GM19043 (cell line): ENCODE results near the gene ZNF592.
"Not testable (repeated sequence)": the region's sequence is repeated elsewhere in the genome, so short reads cannot be mapped to it uniquely, and the experiment has no call there.

ENCODE experiments used
- ATAC-seq: cut with Tn5 transposase; IDR thresholded peaks from one replicate; pipeline ENCODE4 v1.9.1; 2021; ENCODE audit warnings: low read depth; ENCODE audit not compliant: unreplicated experiment

The ZNF592 gene

GRCh38 chr15:84845631-84846030, 97.2 kb downstream of the ZNF592 start:
- not testable (repeated sequence) for ATAC-seq

GRCh38 chr15:84846269-84846668, 97.9 kb downstream of the ZNF592 start:
- no peak for ATAC-seq

GRCh38 chr15:84847382-84847781, 99.0 kb downstream of the ZNF592 start:
- no peak for ATAC-seq

- ATAC-seq, result no peak
Measured at GRCh38 chr15:84852212-84852611, 103.8 kb downstream of the ZNF592 start.

GRCh38 chr15:84855136-84855535, 106.7 kb downstream of the ZNF592 start:
- no peak for ATAC-seq

GRCh38 chr15:84855765-84856164, 107.4 kb downstream of the ZNF592 start:
- no peak for ATAC-seq
